Measurements from ENCODE around the gene SPATA17.

SPATA17 gene

GRCh38 chr1:217857061-217857460 lies 225.9 kb downstream of the SPATA17 start:
- DNase-seq = no peak

GRCh38 chr1:217861658-217862057 lies 230.5 kb downstream of the SPATA17 start:
- peak in 1 of 3 experiments; percentile 50 for DNase-seq

GRCh38 chr1:217867446-217867995 lies 236.4 kb downstream of the SPATA17 start:
- DNase-seq = no peak

DNA sequence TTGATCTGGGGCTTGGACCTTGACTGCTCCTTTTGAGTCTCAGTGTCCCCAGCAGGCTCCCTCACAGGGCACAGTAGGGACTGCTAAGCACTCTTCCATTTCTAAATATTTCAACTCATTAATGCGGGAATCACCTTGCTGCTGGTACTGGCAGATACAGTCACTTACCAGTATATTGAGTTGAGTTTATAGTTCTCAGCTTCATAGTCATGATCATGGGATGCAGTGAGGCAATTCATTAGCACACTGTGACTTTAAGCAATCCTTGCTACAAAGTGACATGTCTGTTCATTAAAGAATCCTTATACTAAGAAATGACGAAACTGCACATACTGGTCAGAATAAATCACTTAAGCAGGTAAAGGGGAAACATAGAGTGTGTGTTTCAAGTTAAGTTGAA lies 240.8 kb downstream of the SPATA17 start:
- DNase-seq = no peak

GRCh38 chr1:217875229-217875628 lies 244.1 kb downstream of the SPATA17 start:
- no peak for DNase-seq

- no peak for DNase-seq
These were observed 245.3 kb downstream of the SPATA17 start for GRCh38 chr1:217876401-217876800.

DNA sequence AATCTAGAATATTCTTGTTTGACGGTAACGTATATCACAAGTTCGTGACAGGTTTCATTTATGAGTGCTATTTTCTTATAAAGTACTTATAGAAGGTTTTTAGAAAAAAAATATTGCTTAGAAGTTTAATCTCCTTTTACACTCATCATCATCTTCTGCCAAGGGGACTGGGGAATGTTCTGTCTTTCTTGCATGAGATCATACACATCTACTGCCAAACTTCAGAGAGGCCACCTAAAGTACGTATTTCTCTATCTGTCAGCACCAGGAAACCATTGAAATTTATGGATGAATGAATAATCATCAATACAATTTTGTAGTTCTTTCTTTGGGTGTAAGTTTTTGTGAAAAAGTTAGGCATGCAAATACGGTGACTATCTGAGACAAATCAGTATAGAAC lies 245.8 kb downstream of the SPATA17 start:
- DNase-seq = no peak

DNA sequence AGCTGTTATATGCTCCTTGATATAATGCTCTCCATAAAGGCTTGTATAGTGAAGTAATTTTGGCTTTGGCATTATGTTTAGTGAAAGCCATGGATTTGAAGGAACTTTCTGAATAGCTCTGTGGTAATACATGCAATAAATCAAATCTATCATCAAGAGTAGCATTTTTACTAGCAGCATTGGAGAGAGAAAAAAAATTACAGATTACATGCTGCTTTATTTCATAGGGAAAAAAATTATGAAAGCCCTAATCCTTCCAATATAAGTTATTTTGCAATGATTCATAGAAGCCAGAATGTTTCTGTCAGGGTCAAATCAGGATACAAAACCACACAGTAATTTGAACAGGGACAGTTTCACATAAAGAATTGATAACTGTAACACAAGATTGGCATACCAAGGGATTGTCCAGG lies 250.0 kb downstream of the SPATA17 start:
- no peak for DNase-seq

GRCh38 chr1:217881607-217882332 lies 250.6 kb downstream of the SPATA17 start:
- DNase-seq = no peak

DNA sequence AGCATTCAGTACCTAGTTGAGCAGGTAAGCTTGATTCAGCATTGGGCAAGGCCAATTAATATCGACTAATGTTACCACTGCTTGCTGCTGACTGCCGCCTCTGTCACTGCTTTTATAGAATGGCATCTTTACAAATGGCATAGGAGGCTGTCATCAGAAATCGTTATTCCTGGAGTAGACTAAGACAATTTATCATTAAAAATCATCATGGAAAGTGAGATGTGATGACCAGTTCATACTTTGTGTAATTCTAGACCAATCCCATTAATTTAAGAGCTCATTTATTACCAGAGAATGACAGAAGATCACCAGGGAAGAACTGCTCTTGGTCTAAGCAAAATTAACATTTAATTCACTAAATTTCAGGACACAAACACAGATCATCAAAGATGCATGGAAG lies 254.0 kb downstream of the SPATA17 start:
- no peak for DNase-seq

GRCh38 chr1:217888328-217888727 lies 257.2 kb downstream of the SPATA17 start:
- DNase-seq = no peak

GRCh38 chr1:217889401-217889800 lies 258.3 kb downstream of the SPATA17 start:
- DNase-seq = peak in 1 of 3 experiments; percentile 11

- no peak for DNase-seq
These were observed 260.8 kb downstream of the SPATA17 start for GRCh38 chr1:217891966-217892365.

- no peak for DNase-seq
These were observed 261.6 kb downstream of the SPATA17 start for GRCh38 chr1:217892750-217893149.

- DNase-seq = peak in 1 of 3 experiments; percentile 72
These were observed 264.7 kb downstream of the SPATA17 start for GRCh38 chr1:217895841-217896240.

GRCh38 chr1:217896490-217896889 lies 265.3 kb downstream of the SPATA17 start:
- no peak for DNase-seq

DNA sequence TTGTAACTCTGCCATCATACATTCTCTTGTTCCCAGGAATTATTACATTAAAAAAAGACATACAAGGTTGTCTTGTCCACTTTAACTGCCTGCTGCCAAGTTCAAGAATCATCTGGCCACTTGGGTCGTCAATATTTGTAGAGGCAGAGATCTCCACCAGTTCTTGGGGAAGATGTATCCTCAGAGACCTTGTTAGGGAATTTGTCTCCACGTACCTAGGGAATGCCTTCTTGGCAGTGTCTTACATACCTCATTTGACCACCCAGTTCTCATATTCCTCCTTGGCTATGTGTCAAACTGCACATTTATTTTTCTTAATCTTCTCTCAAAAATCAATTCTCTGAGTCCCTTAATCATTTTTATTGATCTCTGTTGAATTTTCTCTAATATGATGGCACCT lies 266.0 kb downstream of the SPATA17 start:
- DNase-seq = no peak

GRCh38 chr1:217899614-217900013 lies 268.5 kb downstream of the SPATA17 start:
- no peak for DNase-seq

DNA sequence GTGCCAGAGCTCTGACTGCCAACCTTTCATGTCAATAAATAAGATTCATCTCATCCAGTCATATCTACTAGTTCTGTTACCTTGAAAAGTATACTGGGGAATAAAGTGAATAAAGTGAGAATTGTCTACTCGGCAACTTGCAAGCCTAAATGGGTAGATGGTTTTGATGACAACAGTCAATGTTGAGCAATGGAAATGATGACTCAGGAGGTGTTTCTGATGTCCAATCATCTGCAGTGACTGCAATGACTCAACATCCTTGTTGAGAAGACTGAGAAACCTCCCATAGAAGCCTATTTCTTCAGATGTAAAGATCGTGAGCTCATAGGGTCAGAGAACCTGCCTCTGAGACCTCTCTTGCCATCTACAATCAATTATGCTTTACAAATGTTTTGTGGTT lies 276.4 kb downstream of the SPATA17 start:
- no peak for DNase-seq

DNA sequence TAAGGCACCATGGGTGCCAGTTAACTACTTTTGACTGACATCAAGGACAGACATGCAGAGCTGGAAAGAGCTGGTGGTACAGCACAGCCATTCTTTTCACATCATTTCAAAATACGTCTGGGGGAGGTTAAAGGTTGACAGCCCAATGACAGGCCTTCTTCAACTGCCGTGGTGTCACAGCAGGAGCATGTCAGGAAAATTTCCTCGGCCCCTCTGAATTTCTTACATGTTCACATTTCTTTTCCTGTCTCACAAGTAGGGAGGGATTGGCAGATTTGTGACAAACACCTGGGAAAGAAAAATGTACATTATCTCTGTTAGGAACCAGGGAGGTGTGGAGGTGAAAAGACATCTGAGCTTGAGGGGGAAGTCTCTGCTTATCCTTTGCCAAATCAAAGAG lies 279.1 kb downstream of the SPATA17 start:
- DNase-seq = no peak

- no peak for DNase-seq
These were observed 279.7 kb downstream of the SPATA17 start for GRCh38 chr1:217910791-217911320.

- DNase-seq = no peak
These were observed 280.8 kb downstream of the SPATA17 start for GRCh38 chr1:217911908-217912307.

DNA sequence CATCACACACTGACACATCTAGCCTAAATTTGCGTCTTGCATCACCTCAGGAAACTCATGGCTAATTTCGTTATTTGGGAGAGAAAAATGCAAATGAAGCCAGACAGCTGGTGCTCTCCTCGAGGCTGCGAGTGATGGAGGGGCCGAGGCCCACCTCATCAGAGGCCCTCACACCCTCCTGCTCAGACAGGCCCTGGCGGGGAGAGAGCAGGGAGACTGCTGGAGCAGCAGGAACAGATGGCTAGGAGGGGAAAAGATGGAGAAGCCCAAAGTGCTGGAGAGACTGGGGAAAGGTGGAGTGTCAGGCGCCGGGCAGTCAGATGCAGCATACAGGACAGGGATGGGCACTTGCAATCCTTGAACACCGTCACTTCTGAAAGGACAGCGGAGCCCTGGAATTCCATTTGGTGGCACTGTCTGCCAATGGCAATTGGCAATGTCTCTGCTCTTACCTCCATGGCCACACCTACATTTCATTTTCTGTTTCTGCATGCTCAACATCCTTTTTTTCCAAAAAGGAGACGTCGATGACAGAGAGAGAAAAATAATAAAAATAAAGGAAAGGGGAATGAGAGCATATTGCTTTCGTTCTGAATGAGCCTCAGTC lies 286.2 kb downstream of the SPATA17 start:
- DNase-seq = no peak
